NB4 (cell line): Measurements from ENCODE around the gene WNT6.

ENCODE experiments used
- DNase-seq: peaks from one replicate; pipeline ENCODE4 v3.0.0; 2010; ENCODE audit warnings: low read depth
- H3K4me3 ChIP-seq: one replicate; pipeline ENCODE4 v1.5.1; 2011; ENCODE audit warnings: mild to moderate bottlenecking, low read depth, low read length, moderate library complexity
- CTCF ChIP-seq: IDR thresholded peaks from one replicate; pipeline ENCODE4 v1.5.1; 2012; ENCODE audit warnings: low read depth, low read length
- MYC ChIP-seq: IDR thresholded peaks from 2 replicates; pipeline ENCODE4 v1.6.1; 2011; ENCODE audit warnings: low read depth, low read length
- POLR2A ChIP-seq: IDR thresholded peaks from 2 replicates; pipeline ENCODE4 v1.6.1; 2011; ENCODE audit warnings: mild to moderate bottlenecking; ENCODE audit not compliant: insufficient read length; ENCODE audit errors: extremely low read depth
- TF ChIP-seq, protein P1 (sequence below): IDR thresholded peaks from 2 replicates; pipeline ENCODE4 v1.6.1; 2011; ENCODE audit warnings: low read depth, low read length

The WNT6 gene

DNA sequence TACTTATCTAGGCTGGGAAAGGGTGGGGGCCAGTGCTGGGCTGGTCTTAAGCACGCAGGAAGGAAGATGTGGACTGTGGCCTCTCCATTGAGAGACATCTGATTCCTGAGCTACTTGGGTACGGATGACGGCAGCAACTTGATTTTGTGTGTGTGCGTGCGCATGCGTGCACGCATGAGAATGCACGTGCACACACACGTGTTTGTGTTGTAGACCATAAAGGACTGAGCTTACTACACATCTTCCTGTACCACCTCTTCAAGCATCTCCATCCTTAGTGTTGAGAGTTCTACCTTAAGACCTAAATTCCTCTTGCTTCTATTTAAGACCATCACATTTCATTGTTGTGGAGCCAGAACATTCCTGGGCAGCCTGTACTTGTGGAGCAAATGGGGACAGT is 9.5 kb downstream of the WNT6 start:
- TF ChIP-seq, protein P1, sequence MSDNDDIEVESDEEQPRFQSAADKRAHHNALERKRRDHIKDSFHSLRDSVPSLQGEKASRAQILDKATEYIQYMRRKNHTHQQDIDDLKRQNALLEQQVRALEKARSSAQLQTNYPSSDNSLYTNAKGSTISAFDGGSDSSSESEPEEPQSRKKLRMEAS, result no peak
- no peak for TF ChIP-seq CTCF
- TF ChIP-seq MYC, result no peak
- no peak for TF ChIP-seq POLR2A
- H3K4me3 ChIP-seq, result no peak overlapping the region
- no peak for DNase-seq

- no peak overlapping the region for H3K4me3 ChIP-seq
- TF ChIP-seq POLR2A (no peak), MYC (no peak), CTCF (no peak)
- TF ChIP-seq, protein P1, result no peak
- peak; percentile 57 for DNase-seq
Observed at GRCh38 chr2:218870984-218871344, 11.4 kb downstream of the WNT6 start.

DNA sequence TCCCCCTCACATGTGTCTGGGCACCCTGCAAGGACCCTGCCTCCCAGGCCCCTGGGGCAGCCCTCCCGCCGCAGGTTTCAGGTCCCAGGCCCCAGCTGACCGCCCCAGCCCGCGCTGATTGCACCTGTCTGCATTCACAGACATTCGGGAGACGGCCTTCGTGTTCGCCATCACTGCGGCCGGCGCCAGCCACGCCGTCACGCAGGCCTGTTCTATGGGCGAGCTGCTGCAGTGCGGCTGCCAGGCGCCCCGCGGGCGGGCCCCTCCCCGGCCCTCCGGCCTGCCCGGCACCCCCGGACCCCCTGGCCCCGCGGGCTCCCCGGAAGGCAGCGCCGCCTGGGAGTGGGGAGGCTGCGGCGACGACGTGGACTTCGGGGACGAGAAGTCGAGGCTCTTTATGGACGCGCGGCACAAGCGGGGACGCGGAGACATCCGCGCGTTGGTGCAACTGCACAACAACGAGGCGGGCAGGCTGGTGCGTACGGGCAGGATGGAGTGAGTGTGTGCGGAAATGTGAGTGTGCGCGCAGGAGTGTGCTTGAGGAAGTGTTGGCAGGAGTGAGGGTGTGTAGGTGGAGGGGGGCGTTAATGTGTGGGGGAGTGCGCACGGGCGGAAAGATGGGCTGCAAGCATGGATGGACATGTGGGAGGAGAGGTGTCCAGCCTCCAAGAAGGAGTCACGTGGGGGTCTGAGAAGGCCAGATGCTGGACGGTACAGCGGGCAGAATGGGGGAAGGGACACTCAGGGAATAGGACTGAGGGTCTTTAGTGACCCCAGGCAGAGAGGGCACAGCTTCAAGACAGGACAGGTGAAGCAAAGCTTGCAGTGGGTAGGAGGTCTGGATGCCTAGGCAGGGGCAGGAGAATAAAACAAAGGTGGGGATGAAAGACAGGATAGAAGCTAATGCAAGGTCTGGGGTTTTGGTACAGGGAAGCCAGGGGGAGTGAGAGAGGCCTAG is 12.0 kb downstream of the WNT6 start:
- TF ChIP-seq CTCF (no peak), MYC (no peak), POLR2A (no peak)
- TF ChIP-seq, protein P1, result no peak
- H3K4me3 ChIP-seq, result peak overlapping the region; percentile 32
- no peak for DNase-seq

GRCh38 chr2:218872645-218873358 is 13.2 kb downstream of the WNT6 start:
- no peak for TF ChIP-seq CTCF
- TF ChIP-seq, protein P1, result no peak
- TF ChIP-seq POLR2A, result no peak
- TF ChIP-seq MYC, result no peak
- H3K4me3 ChIP-seq, result no peak overlapping the region
- no peak for DNase-seq

DNA sequence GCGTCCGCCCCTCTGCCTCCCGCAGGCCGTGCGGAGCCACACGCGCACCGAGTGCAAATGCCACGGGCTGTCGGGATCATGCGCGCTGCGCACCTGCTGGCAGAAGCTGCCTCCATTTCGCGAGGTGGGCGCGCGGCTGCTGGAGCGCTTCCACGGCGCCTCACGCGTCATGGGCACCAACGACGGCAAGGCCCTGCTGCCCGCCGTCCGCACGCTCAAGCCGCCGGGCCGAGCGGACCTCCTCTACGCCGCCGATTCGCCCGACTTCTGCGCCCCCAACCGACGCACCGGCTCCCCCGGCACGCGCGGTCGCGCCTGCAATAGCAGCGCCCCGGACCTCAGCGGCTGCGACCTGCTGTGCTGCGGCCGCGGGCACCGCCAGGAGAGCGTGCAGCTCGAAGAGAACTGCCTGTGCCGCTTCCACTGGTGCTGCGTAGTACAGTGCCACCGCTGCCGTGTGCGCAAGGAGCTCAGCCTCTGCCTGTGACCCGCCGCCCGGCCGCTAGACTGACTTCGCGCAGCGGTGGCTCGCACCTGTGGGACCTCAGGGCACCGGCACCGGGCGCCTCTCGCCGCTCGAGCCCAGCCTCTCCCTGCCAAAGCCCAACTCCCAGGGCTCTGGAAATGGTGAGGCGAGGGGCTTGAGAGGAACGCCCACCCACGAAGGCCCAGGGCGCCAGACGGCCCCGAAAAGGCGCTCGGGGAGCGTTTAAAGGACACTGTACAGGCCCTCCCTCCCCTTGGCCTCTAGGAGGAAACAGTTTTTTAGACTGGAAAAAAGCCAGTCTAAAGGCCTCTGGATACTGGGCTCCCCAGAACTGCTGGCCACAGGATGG is 14.0 kb downstream of the WNT6 start:
- no peak for DNase-seq
- TF ChIP-seq POLR2A (no peak), MYC (no peak), CTCF (no peak)
- TF ChIP-seq, protein P1, result no peak
- no peak overlapping the region for H3K4me3 ChIP-seq
